Breast epithelium (tissue), 4 donors: ENCODE results near the gene CD44. TPM values are rescaled to one million over a fixed set of nuclear protein-coding genes. Genes with fewer than 3 reads are reported as not detected.

Experiments
- DNase-seq, 2 donors: peaks; one replicate each; pipeline ENCODE4 v3.0.0-alpha.2; 2019; ENCODE audit warnings: low spot score in 2 of 2
- H3K27ac ChIP-seq, 2 donors: fragments of 200-600 bp; sonication (generic) in 1 of 2; one replicate each; pipeline ENCODE4 v1.5.1; 2016 to 2019; ENCODE audit warnings: mild to moderate bottlenecking in 1 of 2
- H3K27me3 ChIP-seq, 2 donors: fragments of 200-600 bp; sonication (generic) in 1 of 2; one replicate each; pipeline versions ENCODE4 v1.5.1 to v1.6.0; 2017 to 2019; ENCODE audit warnings: control low read depth in 1 of 2, mild to moderate bottlenecking in 1 of 2
- H3K36me3 ChIP-seq: fragments of 200-600 bp; one replicate; pipeline ENCODE4 v1.5.1; 2019
- H3K4me1 ChIP-seq, 2 donors: fragments of 200-600 bp; sonication (generic); one replicate each; pipeline ENCODE4 v1.5.1; 2016 to 2019; ENCODE audit warnings: control low read depth in 1 of 2
- H3K4me3 ChIP-seq, 3 donors: fragments of 200-600 bp; sonication (generic); 1 replicate in 2 of 3; 2 replicates in 1 of 3; pipeline ENCODE4 v1.5.1; 2016 to 2019; ENCODE audit warnings: mild to moderate bottlenecking in 3 of 3, moderate library complexity in 2 of 3
- H3K9me3 ChIP-seq, 2 donors: fragments of 200-600 bp; sonication (generic) in 1 of 2; one replicate each; pipeline ENCODE4 v1.5.1; 2016 to 2019; ENCODE audit warnings: control low read depth in 1 of 2
- CTCF ChIP-seq, 3 donors: fragments of 450-650 bp; IDR thresholded peaks; one replicate each; pipeline ENCODE4 v1.5.1; 2016 to 2017; ENCODE audit warnings: antibody characterized with exemption in 3 of 3, mild to moderate bottlenecking in 3 of 3, moderate library complexity in 3 of 3
- POLR2A ChIP-seq: fragments of 450-650 bp; IDR thresholded peaks from one replicate; pipeline ENCODE4 v1.6.1; 2016; ENCODE audit warnings: antibody characterized with exemption, mild to moderate bottlenecking, moderate library complexity
- POLR2AphosphoS5 ChIP-seq, 3 donors: sonication (generic); formaldehyde crosslinking; IDR thresholded peaks; one replicate each; pipeline ENCODE4 v1.6.1; 2017; ENCODE audit warnings: antibody characterized with exemption in 3 of 3
- intact Hi-C: fragments of 100-400 bp; cut with DNase I; formaldehyde crosslinking; loops from one replicate; pipeline ENCODE4 v1.15.1; 2023; ENCODE audit warnings: low total_unique reads
- total RNA-seq, 3 donors: library from RNA; depleted of rRNA; stranded (reverse); fragments of >200 nt; gene quantifications; one replicate each; pipeline ENCODE4 v1.1.0, GENCODE V29; 2016

Gene CD44
- total RNA-seq, 3 donors from 2014 or later = 255 to 348 (median 269) TPM

- DNase-seq = no peak
- TF ChIP-seq POLR2AphosphoS5 (IDR thresholded peaks at IDR 0.05) (no peak), POLR2A (no peak), CTCF (IDR thresholded peaks at IDR 0.05) (no peak)
- Histone ChIP-seq H3K4me1 (peaks cover 0 to 2% of the 10 kb centered on the region in 2 donors), H3K27ac (peak overlapping the region in 1 of 2 donors; percentile 22), H3K4me3 (no peak overlapping the region), H3K9me3 (no peaks in the 10 kb centered on the region), H3K36me3 (no peaks in the 10 kb centered on the region), H3K27me3 (no peaks in the 10 kb centered on the region)
- intact Hi-C loops = no loop called here
Measured at GRCh38 chr11:35211952-35212351, 73.0 kb downstream of the CD44 start.

- H3K4me1 ChIP-seq = peaks cover 0 to 7% of the 10 kb centered on the region in 2 donors
- TF ChIP-seq POLR2A (no peak), POLR2AphosphoS5 (IDR thresholded peaks at IDR 0.05) (no peak), CTCF (IDR thresholded peaks at IDR 0.05) (no peak)
- no peak overlapping the region for H3K27ac ChIP-seq
- no peak overlapping the region for H3K4me3 ChIP-seq
- H3K27me3 ChIP-seq = no peaks in the 10 kb centered on the region
- intact Hi-C loops = no loop called here
- H3K36me3 ChIP-seq = no peaks in the 10 kb centered on the region
- no peak for DNase-seq
- H3K9me3 ChIP-seq = no peaks in the 10 kb centered on the region
Measured at GRCh38 chr11:35214226-35214770, 75.3 kb downstream of the CD44 start.

- Histone ChIP-seq H3K27me3 (no peaks in the 10 kb centered on the region), H3K4me1 (peaks cover 0 to 7% of the 10 kb centered on the region in 2 donors), H3K9me3 (no peaks in the 10 kb centered on the region), H3K27ac (no peak overlapping the region), H3K4me3 (no peak overlapping the region), H3K36me3 (no peaks in the 10 kb centered on the region)
- no peak for TF ChIP-seq POLR2A
- TF ChIP-seq CTCF (IDR thresholded peaks at IDR 0.05) = no peak
- no peak for TF ChIP-seq POLR2AphosphoS5 (IDR thresholded peaks at IDR 0.05)
- DNase-seq = no peak
- intact Hi-C loops = no loop called here
Measured at GRCh38 chr11:35214792-35215193, 75.8 kb downstream of the CD44 start.

- intact Hi-C loops = no loop called here
- DNase-seq = no peak
- H3K4me3 ChIP-seq = no peak overlapping the region
- H3K9me3 ChIP-seq = no peaks in the 10 kb centered on the region
- no peaks in the 10 kb centered on the region for H3K27me3 ChIP-seq
- no peaks in the 10 kb centered on the region for H3K36me3 ChIP-seq
- H3K4me1 ChIP-seq = peaks cover 0 to 7% of the 10 kb centered on the region in 2 donors
- no peak for TF ChIP-seq POLR2A
- H3K27ac ChIP-seq = no peak overlapping the region
Measured at GRCh38 chr11:35215945-35216344, 77.0 kb downstream of the CD44 start.

GRCh38 chr11:35216962-35217678, 78.1 kb downstream of the CD44 start:
- intact Hi-C loops = no loop called here
- Histone ChIP-seq H3K27me3 (no peaks in the 10 kb centered on the region), H3K36me3 (no peaks in the 10 kb centered on the region), H3K27ac (peak overlapping the region; percentile 26 to 68), H3K4me3 (no peak overlapping the region), H3K9me3 (no peaks in the 10 kb centered on the region), H3K4me1 (peaks cover 0 to 7% of the 10 kb centered on the region in 2 donors)
- DNase-seq = no peak
- no peak for TF ChIP-seq POLR2AphosphoS5 (IDR thresholded peaks at IDR 0.05)
- TF ChIP-seq CTCF (IDR thresholded peaks at IDR 0.05) = no peak
- TF ChIP-seq POLR2A = no peak
